Glutamatergic neuron (in vitro differentiated cells): ENCODE data around the gene BMX. TPM values are rescaled to one million over a fixed set of nuclear protein-coding genes. Genes with fewer than 3 reads are reported as not detected.

Experiments used
- DNase-seq: peaks from one replicate; pipeline ENCODE4 v3.0.0; 2022
- H3K27ac Mint-ChIP-seq: one replicate; pipeline ENCODE4 v1.8.0; 2020; ENCODE audit warnings: mild to moderate bottlenecking, mixed read lengths, inconsistent platforms; ENCODE audit not compliant: unreplicated experiment
- H3K27me3 Mint-ChIP-seq: one replicate; pipeline ENCODE4 v1.8.0; 2020; ENCODE audit warnings: mild to moderate bottlenecking, moderate library complexity, mixed read lengths, inconsistent platforms; ENCODE audit not compliant: unreplicated experiment
- H3K36me3 Mint-ChIP-seq: one replicate; pipeline ENCODE4 v1.8.0; 2020; ENCODE audit warnings: mild to moderate bottlenecking, mixed read lengths, inconsistent platforms; ENCODE audit not compliant: unreplicated experiment
- H3K4me1 Mint-ChIP-seq: one replicate; pipeline ENCODE4 v1.8.0; 2020; ENCODE audit warnings: mild to moderate bottlenecking, low read depth, mixed read lengths, inconsistent platforms; ENCODE audit not compliant: unreplicated experiment
- H3K4me3 Mint-ChIP-seq: one replicate; pipeline ENCODE4 v1.8.0; 2020; ENCODE audit warnings: mild to moderate bottlenecking, mixed read lengths, inconsistent platforms; ENCODE audit not compliant: unreplicated experiment
- H3K9me3 Mint-ChIP-seq: one replicate; pipeline ENCODE4 v1.8.0; 2020; ENCODE audit warnings: mild to moderate bottlenecking, moderate library complexity, mixed read lengths, inconsistent platforms; ENCODE audit not compliant: unreplicated experiment
- CTCF ChIP-seq: fragments of 200-600 bp; sonication (generic); IDR thresholded peaks from one replicate; pipeline ENCODE4 v1.5.0; 2021; ENCODE audit not compliant: partially characterized antibody, unreplicated experiment
- total RNA-seq: library from RNA; stranded (reverse); fragmentation: NEBNext Ultra II Directional; extraction: Animal tissue kit (Norgen Biotek cat#: 25700); gene quantifications from one replicate; pipeline ENCODE4 v1.2.1, GENCODE V29; 2021; ENCODE audit not compliant: unreplicated experiment

The BMX gene
- total RNA-seq, 1 donor from 2014 or later, result not detected

- H3K36me3 Mint-ChIP-seq, result no peaks in the 10 kb centered on the region
- no peak within 1 kb of the TSS for H3K4me3 Mint-ChIP-seq
- H3K4me1 Mint-ChIP-seq, result no peaks in the 10 kb centered on the region
- no peaks in the 10 kb centered on the region for H3K27me3 Mint-ChIP-seq
- no peak for TF ChIP-seq CTCF
- H3K27ac Mint-ChIP-seq, result no peak within 1 kb of the TSS
- H3K9me3 Mint-ChIP-seq, result no peaks in the 10 kb centered on the region
- DNase-seq, result no peak
These were observed 100.1 kb downstream of the BMX start, which contains the start of gene ACE2 for GRCh38 chrX:15600745-15601144. Gene ACE2, minus strand, starts transcription at chrX:15600960. Its CDS starts 49 bp downstream, at chrX:15600911.

GRCh38 chrX:15601932-15602331 lies 101.3 kb downstream of the BMX start:
- Mint-ChIP-seq H3K36me3 (no peaks in the 10 kb centered on the region), H3K9me3 (no peaks in the 10 kb centered on the region), H3K4me3 (no peak overlapping the region), H3K4me1 (no peaks in the 10 kb centered on the region), H3K27me3 (no peaks in the 10 kb centered on the region), H3K27ac (no peak overlapping the region)
- no peak for DNase-seq
- no peak for TF ChIP-seq CTCF

- no peaks in the 10 kb centered on the region for H3K27me3 Mint-ChIP-seq
- no peak overlapping the region for H3K4me3 Mint-ChIP-seq
These were observed 102.2 kb downstream of the BMX start for GRCh38 chrX:15602761-15603160.

GRCh38 chrX:15605226-15605625 lies 104.6 kb downstream of the BMX start:
- no peaks in the 10 kb centered on the region for H3K4me1 Mint-ChIP-seq
- no peaks in the 10 kb centered on the region for H3K9me3 Mint-ChIP-seq
- TF ChIP-seq CTCF, result no peak
- H3K27ac Mint-ChIP-seq, result no peak overlapping the region
- H3K36me3 Mint-ChIP-seq, result no peaks in the 10 kb centered on the region
- no peak for DNase-seq
- no peaks in the 10 kb centered on the region for H3K27me3 Mint-ChIP-seq
- no peak overlapping the region for H3K4me3 Mint-ChIP-seq

More at GRCh38 chrX:15602761-15603160, 102.2 kb downstream of the BMX start:
- H3K27ac Mint-ChIP-seq, result no peak overlapping the region
- H3K4me1 Mint-ChIP-seq, result no peaks in the 10 kb centered on the region
- TF ChIP-seq CTCF, result no peak
- no peak for DNase-seq
- H3K9me3 Mint-ChIP-seq, result no peaks in the 10 kb centered on the region
- no peaks in the 10 kb centered on the region for H3K36me3 Mint-ChIP-seq

Other genes with a start within 250 kb of the BMX start
- gene ASB9, start 230.7 kb upstream of the BMX start, total RNA-seq, result not detected
- not detected for gene ASB11, start 185.2 kb upstream of the BMX start, total RNA-seq
- 11.3 TPM for gene PIGA, start 165.3 kb upstream of the BMX start, total RNA-seq
- gene VEGFD, start 116.4 kb upstream of the BMX start, total RNA-seq, result 0.20 TPM
- 2.6 TPM for gene PIR, start 7.5 kb upstream of the BMX start, total RNA-seq
- not detected for gene ACE2, start 100.2 kb downstream of the BMX start, total RNA-seq
- 0.27 TPM for gene CLTRN, start 164.0 kb downstream of the BMX start, total RNA-seq
- 4.1 TPM for gene CA5B, start 237.5 kb downstream of the BMX start, total RNA-seq